ENCODE data around the gene PLEKHG4.

DNA sequence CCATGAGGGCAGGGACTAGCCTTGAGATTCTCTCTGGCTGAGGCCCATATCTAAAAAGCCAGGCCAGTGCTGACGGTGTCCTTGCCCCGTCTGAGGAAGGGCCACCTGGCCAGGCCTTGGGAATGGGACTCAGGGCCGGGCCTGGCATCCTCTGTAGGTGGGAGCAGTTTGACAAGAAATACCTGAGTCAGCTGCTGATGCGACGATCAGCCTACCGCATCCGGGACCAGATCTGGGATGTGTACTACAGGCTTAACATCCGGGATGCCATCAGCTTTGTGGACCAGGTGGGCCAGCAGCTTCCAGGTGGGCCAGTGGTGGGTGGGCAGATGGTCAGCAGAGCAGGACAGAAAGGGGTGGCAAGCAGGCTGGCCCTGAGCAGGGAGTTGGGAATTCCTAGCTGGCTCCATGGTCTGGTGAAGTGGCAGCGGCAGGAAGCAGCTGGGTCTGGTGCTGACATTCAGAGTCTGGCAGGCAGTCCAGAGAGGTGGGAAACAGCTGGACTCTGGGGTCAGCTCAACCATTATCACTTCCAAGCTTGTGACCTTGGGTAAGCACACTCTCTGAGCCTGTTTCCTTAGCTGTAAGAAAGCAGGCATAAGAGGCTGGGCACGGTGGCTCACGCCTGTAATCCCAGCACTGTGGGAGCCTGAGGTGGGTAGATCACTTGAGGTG is 21.0 kb upstream of the PLEKHG4 start:
- TF ChIP-seq, protein P1, sequence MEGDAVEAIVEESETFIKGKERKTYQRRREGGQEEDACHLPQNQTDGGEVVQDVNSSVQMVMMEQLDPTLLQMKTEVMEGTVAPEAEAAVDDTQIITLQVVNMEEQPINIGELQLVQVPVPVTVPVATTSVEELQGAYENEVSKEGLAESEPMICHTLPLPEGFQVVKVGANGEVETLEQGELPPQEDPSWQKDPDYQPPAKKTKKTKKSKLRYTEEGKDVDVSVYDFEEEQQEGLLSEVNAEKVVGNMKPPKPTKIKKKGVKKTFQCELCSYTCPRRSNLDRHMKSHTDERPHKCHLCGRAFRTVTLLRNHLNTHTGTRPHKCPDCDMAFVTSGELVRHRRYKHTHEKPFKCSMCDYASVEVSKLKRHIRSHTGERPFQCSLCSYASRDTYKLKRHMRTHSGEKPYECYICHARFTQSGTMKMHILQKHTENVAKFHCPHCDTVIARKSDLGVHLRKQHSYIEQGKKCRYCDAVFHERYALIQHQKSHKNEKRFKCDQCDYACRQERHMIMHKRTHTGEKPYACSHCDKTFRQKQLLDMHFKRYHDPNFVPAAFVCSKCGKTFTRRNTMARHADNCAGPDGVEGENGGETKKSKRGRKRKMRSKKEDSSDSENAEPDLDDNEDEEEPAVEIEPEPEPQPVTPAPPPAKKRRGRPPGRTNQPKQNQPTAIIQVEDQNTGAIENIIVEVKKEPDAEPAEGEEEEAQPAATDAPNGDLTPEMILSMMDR (IDR thresholded peaks at IDR 0.05) = no peak
- TF ChIP-seq ESRRA (IDR thresholded peaks at IDR 0.05; ENCODE audit: borderline replicate concordance, low read length) (no peak), SREBF2 (IDR thresholded peaks at IDR 0.05) (no peak), ZFP36 (IDR thresholded peaks at IDR 0.05; ENCODE audit: borderline replicate concordance, partially characterized antibody) (no peak), POLR2A (IDR thresholded peaks at IDR 0.05; ENCODE audit: low read length) (no peak), EP300 (IDR thresholded peaks at IDR 0.05) (no peak)
- TF ChIP-seq, protein P2, sequence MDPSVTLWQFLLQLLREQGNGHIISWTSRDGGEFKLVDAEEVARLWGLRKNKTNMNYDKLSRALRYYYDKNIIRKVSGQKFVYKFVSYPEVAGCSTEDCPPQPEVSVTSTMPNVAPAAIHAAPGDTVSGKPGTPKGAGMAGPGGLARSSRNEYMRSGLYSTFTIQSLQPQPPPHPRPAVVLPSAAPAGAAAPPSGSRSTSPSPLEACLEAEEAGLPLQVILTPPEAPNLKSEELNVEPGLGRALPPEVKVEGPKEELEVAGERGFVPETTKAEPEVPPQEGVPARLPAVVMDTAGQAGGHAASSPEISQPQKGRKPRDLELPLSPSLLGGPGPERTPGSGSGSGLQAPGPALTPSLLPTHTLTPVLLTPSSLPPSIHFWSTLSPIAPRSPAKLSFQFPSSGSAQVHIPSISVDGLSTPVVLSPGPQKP (IDR thresholded peaks at IDR 0.05; ENCODE audit: low read depth, low read length) = no peak

Data from A549 (cell line).